ENCODE data around the gene NEB. TPM values are rescaled to one million over a fixed set of nuclear protein-coding genes. Genes with fewer than 3 reads are reported as not detected.

NEB gene
- polyA plus RNA-seq, 1 of the 3 experiments (the other 2 are of a cell fraction) = 0.02 TPM

- H3K4me1 ChIP-seq (ENCODE audit: control insufficient read depth in 1 of 2, insufficient read depth in 2 of 2, low read depth in 1 of 2, low read length in 1 of 2) = no peaks in the 10 kb centered on the region
- no peak overlapping the region for H3K27ac ChIP-seq (ENCODE audit: low read depth in 2 of 2, low read length in 1 of 2)
- H2AFZ ChIP-seq (ENCODE audit: low read depth) = no peak overlapping the region
- CTCF ChIA-PET = no interaction called here
- POLR2A ChIA-PET = no interaction called here
- no peaks in the 10 kb centered on the region for H3K27me3 ChIP-seq (ENCODE audit: insufficient read depth)
- no peak for TF ChIP-seq POLR2AphosphoS5 (IDR thresholded peaks at IDR 0.05; ENCODE audit: low read depth, low read length)
- TF ChIP-seq, protein P1, sequence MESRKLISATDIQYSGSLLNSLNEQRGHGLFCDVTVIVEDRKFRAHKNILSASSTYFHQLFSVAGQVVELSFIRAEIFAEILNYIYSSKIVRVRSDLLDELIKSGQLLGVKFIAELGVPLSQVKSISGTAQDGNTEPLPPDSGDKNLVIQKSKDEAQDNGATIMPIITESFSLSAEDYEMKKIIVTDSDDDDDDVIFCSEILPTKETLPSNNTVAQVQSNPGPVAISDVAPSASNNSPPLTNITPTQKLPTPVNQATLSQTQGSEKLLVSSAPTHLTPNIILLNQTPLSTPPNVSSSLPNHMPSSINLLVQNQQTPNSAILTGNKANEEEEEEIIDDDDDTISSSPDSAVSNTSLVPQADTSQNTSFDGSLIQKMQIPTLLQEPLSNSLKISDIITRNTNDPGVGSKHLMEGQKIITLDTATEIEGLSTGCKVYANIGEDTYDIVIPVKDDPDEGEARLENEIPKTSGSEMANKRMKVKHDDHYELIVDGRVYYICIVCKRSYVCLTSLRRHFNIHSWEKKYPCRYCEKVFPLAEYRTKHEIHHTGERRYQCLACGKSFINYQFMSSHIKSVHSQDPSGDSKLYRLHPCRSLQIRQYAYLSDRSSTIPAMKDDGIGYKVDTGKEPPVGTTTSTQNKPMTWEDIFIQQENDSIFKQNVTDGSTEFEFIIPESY (IDR thresholded peaks at IDR 0.05; ENCODE audit: borderline replicate concordance, low read depth) = no peak
- no peak for TF ChIP-seq TAF1 (IDR thresholded peaks at IDR 0.05; ENCODE audit: borderline replicate concordance, low read depth, low read length)
- TF ChIP-seq TCF12 (IDR thresholded peaks at IDR 0.05) = no peak
- TF ChIP-seq JUND (IDR thresholded peaks at IDR 0.05) = no peak
- no peak for TF ChIP-seq EZH2phosphoT487 (IDR thresholded peaks at IDR 0.05; ENCODE audit: borderline replicate concordance, low read depth)
- no peak for TF ChIP-seq CHD2 (IDR thresholded peaks at IDR 0.05; ENCODE audit: low read length, partially characterized antibody)
- no peak for TF ChIP-seq RAD21 (IDR thresholded peaks at IDR 0.05; ENCODE audit: low read length)
- no peak for TF ChIP-seq USF1 (IDR thresholded peaks at IDR 0.05; ENCODE audit: borderline replicate concordance, low read depth)
- TF ChIP-seq TEAD4 (IDR thresholded peaks at IDR 0.05; ENCODE audit: borderline replicate concordance, insufficient read depth) = no peak
- TF ChIP-seq, protein P2, sequence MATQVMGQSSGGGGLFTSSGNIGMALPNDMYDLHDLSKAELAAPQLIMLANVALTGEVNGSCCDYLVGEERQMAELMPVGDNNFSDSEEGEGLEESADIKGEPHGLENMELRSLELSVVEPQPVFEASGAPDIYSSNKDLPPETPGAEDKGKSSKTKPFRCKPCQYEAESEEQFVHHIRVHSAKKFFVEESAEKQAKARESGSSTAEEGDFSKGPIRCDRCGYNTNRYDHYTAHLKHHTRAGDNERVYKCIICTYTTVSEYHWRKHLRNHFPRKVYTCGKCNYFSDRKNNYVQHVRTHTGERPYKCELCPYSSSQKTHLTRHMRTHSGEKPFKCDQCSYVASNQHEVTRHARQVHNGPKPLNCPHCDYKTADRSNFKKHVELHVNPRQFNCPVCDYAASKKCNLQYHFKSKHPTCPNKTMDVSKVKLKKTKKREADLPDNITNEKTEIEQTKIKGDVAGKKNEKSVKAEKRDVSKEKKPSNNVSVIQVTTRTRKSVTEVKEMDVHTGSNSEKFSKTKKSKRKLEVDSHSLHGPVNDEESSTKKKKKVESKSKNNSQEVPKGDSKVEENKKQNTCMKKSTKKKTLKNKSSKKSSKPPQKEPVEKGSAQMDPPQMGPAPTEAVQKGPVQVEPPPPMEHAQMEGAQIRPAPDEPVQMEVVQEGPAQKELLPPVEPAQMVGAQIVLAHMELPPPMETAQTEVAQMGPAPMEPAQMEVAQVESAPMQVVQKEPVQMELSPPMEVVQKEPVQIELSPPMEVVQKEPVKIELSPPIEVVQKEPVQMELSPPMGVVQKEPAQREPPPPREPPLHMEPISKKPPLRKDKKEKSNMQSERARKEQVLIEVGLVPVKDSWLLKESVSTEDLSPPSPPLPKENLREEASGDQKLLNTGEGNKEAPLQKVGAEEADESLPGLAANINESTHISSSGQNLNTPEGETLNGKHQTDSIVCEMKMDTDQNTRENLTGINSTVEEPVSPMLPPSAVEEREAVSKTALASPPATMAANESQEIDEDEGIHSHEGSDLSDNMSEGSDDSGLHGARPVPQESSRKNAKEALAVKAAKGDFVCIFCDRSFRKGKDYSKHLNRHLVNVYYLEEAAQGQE (IDR thresholded peaks at IDR 0.05; ENCODE audit: low read depth, low read length) = no peak
- no peak for TF ChIP-seq MEF2A (IDR thresholded peaks at IDR 0.05; ENCODE audit: borderline replicate concordance, low read depth)
- TF ChIP-seq RFX5 (IDR thresholded peaks at IDR 0.05; ENCODE audit: low read length) = no peak
- TF ChIP-seq ELF1 (IDR thresholded peaks at IDR 0.05) = no peak
- TF ChIP-seq FOXJ3 (CRISPR knock-in tag; IDR thresholded peaks at IDR 0.05) = no peak
- TF ChIP-seq RXRA (IDR thresholded peaks at IDR 0.05; ENCODE audit: borderline replicate concordance, low read depth) = no peak
- TF ChIP-seq, protein P3, sequence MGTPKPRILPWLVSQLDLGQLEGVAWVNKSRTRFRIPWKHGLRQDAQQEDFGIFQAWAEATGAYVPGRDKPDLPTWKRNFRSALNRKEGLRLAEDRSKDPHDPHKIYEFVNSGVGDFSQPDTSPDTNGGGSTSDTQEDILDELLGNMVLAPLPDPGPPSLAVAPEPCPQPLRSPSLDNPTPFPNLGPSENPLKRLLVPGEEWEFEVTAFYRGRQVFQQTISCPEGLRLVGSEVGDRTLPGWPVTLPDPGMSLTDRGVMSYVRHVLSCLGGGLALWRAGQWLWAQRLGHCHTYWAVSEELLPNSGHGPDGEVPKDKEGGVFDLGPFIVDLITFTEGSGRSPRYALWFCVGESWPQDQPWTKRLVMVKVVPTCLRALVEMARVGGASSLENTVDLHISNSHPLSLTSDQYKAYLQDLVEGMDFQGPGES (IDR thresholded peaks at IDR 0.05; ENCODE audit: low read depth, low read length) = no peak
- TF ChIP-seq YY1 (IDR thresholded peaks at IDR 0.05; ENCODE audit: low read depth) = no peak
- WGBS (ENCODE audit: low lambda C conversion rate) = 97% methylated on average over 1 of the region's 1 CpG
- no peak overlapping the region for H3K4me3 ChIP-seq (ENCODE audit: low read depth in 2 of 2, low read length in 1 of 2)
- no peaks in the 10 kb centered on the region for H4K20me1 ChIP-seq (ENCODE audit: insufficient read depth)
- H3K36me3 ChIP-seq (replicated peaks in 1 of 2; ENCODE audit: control insufficient read depth in 1 of 2, insufficient read depth in 2 of 2, low read length in 1 of 2) = peaks cover 19 to 27% of the 10 kb centered on the region in 2 experiments
- no peaks in the 10 kb centered on the region for H3K79me2 ChIP-seq (ENCODE audit: insufficient read depth)
- H3K9me3 ChIP-seq = no peaks in the 10 kb centered on the region
- H3K4me2 ChIP-seq = no peak overlapping the region
- no peaks in the 10 kb centered on the region for H3K9me2 ChIP-seq
- H3K9ac ChIP-seq = no peak overlapping the region
- no peak for DNase-seq
- H3F3A ChIP-seq (replicated peaks; ENCODE audit: insufficient read depth) = peaks cover 14% of the 10 kb centered on the region
Measured at GRCh38 chr2:151486053-151486452, 248.2 kb downstream of the NEB start.

Data from SK-N-SH (cell line).